ENCODE results near the gene GRM7. TPM values are rescaled to one million over a fixed set of nuclear protein-coding genes. Genes with fewer than 3 reads are reported as not detected.

Gene GRM7
- total RNA-seq, 2 experiments from 2014 or later, result not detected

GRCh38 chr3:7607676-7608075, 746.8 kb downstream of the GRM7 start:
- DNase-seq (no peak), ATAC-seq (no peak)
- no peak overlapping the region for H3K4me3 Mint-ChIP-seq
- intact Hi-C loops (cut with micrococcal nuclease), result no loop called here
- no peak for TF ChIP-seq CTCF (IDR thresholded peaks at IDR 0.05)
- CTCF ChIA-PET, result no interaction called here
- H3K9me3 Mint-ChIP-seq, result no peaks in the 10 kb centered on the region
- H3K4me1 Mint-ChIP-seq (ENCODE audit: low read depth), result no peaks in the 10 kb centered on the region
- no peaks in the 10 kb centered on the region for H3K36me3 Mint-ChIP-seq (ENCODE audit: low read depth)
- no peak overlapping the region for H3K27ac Mint-ChIP-seq
- no peaks in the 10 kb centered on the region for H3K27me3 Mint-ChIP-seq
- POLR2A ChIA-PET, result no interaction called here

DNA sequence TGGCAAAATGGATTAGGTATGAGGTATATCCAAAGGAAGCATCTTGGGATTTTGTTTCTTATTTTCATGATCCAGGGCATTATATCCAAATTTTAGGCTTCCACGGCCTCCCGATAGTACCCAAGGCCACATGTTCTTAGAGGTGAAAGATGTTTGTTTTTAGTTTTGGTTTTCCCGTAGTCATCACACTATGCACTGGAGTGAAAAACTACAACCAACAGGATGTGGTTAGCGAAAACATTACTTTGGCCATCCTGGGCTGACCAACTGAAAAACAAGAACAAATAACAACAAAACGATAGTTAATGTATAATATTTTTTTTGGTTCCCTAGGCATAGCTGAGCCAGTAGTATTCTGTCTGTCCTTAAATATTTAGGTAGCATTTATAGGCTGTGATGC, 749.7 kb downstream of the GRM7 start:
- TF ChIP-seq CTCF (IDR thresholded peaks at IDR 0.05), result no peak
- no peak for DNase-seq
- ChIA-PET POLR2A (no interaction called here), CTCF (no interaction called here)
- intact Hi-C loops (cut with micrococcal nuclease), result no loop called here
- Mint-ChIP-seq H3K9me3 (no peaks in the 10 kb centered on the region), H3K4me1 (ENCODE audit: low read depth) (no peaks in the 10 kb centered on the region), H3K36me3 (ENCODE audit: low read depth) (no peaks in the 10 kb centered on the region), H3K27me3 (no peaks in the 10 kb centered on the region), H3K4me3 (no peak overlapping the region), H3K27ac (no peak overlapping the region)
- ATAC-seq, result no peak

DNA sequence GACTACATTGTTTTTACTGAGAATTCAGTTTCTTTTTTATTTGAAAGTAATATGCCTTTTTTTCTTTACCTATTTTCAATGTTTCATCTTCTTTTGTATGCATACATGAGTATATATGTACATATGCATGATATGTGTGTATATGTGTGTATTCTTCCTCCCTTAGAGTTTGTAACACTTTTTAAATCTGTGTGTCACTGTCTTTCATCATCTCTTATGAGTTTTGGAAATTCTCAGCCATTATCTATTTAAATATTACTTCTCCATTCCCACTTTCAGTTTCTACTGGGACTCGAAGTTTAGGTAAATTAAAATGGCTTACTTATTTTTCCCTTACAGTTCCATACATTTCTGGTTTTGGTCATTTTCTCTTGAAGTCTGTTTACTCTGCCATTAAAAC, 754.1 kb downstream of the GRM7 start:
- no peaks in the 10 kb centered on the region for H3K4me1 Mint-ChIP-seq (ENCODE audit: low read depth)
- ChIA-PET CTCF (no interaction called here), POLR2A (no interaction called here)
- no peaks in the 10 kb centered on the region for H3K27me3 Mint-ChIP-seq
- no peak for DNase-seq
- no peak for TF ChIP-seq CTCF (IDR thresholded peaks at IDR 0.05)
- no peak for ATAC-seq
- H3K9me3 Mint-ChIP-seq, result no peaks in the 10 kb centered on the region
- H3K27ac Mint-ChIP-seq, result no peak overlapping the region
- no peak overlapping the region for H3K4me3 Mint-ChIP-seq
- intact Hi-C loops (cut with micrococcal nuclease), result no loop called here
- H3K36me3 Mint-ChIP-seq (ENCODE audit: low read depth), result no peaks in the 10 kb centered on the region

- no peak for TF ChIP-seq CTCF (IDR thresholded peaks at IDR 0.05)
- POLR2A ChIA-PET, result no interaction called here
- no peaks in the 10 kb centered on the region for H3K27me3 Mint-ChIP-seq
- no peaks in the 10 kb centered on the region for H3K9me3 Mint-ChIP-seq
- CTCF ChIA-PET, result no interaction called here
- no peak overlapping the region for H3K4me3 Mint-ChIP-seq
- no peak for DNase-seq
- no peaks in the 10 kb centered on the region for H3K4me1 Mint-ChIP-seq (ENCODE audit: low read depth)
- intact Hi-C loops (cut with micrococcal nuclease), result no loop called here
- ATAC-seq, result no peak
- H3K36me3 Mint-ChIP-seq (ENCODE audit: low read depth), result no peaks in the 10 kb centered on the region
- H3K27ac Mint-ChIP-seq, result no peak overlapping the region
Measured at GRCh38 chr3:7618606-7619005, 757.7 kb downstream of the GRM7 start.

DNA sequence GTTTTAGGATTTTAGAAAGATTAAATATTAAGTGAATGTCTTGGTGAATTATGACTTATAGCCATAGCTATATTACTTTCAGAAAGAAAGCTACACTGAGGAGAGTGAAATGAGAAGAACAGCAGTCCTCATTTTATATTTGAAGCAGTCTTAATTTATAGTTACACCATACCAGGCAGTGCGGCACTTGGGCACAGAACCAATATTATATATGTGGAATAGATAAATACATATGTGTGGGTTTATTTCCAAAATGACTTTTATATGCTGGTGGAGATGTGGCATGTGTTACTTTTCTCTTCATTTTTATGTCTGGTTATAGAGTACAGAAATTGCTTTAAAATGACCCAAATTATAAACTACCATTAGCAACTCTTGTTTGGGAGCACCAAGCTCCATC, 759.5 kb downstream of the GRM7 start:
- no peaks in the 10 kb centered on the region for H3K36me3 Mint-ChIP-seq (ENCODE audit: low read depth)
- no peak for TF ChIP-seq CTCF (IDR thresholded peaks at IDR 0.05)
- ChIA-PET CTCF (no interaction called here), POLR2A (no interaction called here)
- H3K27me3 Mint-ChIP-seq, result no peaks in the 10 kb centered on the region
- intact Hi-C loops (cut with micrococcal nuclease), result no loop called here
- no peak overlapping the region for H3K4me3 Mint-ChIP-seq
- no peak overlapping the region for H3K27ac Mint-ChIP-seq
- H3K9me3 Mint-ChIP-seq, result no peaks in the 10 kb centered on the region
- no peaks in the 10 kb centered on the region for H3K4me1 Mint-ChIP-seq (ENCODE audit: low read depth)
- ATAC-seq, result no peak
- DNase-seq, result no peak
